Measurements from ENCODE around the gene EXPH5.
A peak's percentile ranks its signal among the peaks of the same experiment; 100 is the strongest.

EXPH5 gene

GRCh38 chr11:108497317-108498045 is 96.1 kb downstream of the EXPH5 start:
- TF ChIP-seq ZFP3 (CRISPR knock-in tag; IDR thresholded peaks at IDR 0.05) (no peak), OSR1 (CRISPR knock-in tag; IDR thresholded peaks at IDR 0.05) (no peak), ZNF8 (CRISPR knock-in tag; IDR thresholded peaks at IDR 0.05) (no peak), SNAI2 (CRISPR knock-in tag; IDR thresholded peaks at IDR 0.05) (no peak), PATZ1 (CRISPR knock-in tag; IDR thresholded peaks at IDR 0.05; ENCODE audit: borderline replicate concordance) (no peak), GLIS3 (CRISPR knock-in tag; IDR thresholded peaks at IDR 0.05) (no peak), ZNF70 (CRISPR knock-in tag; IDR thresholded peaks at IDR 0.05) (no peak), CSRNP3 (CRISPR knock-in tag; IDR thresholded peaks at IDR 0.05) (no peak), PPARA (CRISPR knock-in tag; IDR thresholded peaks at IDR 0.05; ENCODE audit: borderline replicate concordance) (no peak), CSDC2 (CRISPR knock-in tag; IDR thresholded peaks at IDR 0.05) (no peak), ESRRG (CRISPR knock-in tag; IDR thresholded peaks at IDR 0.05) (no peak), ZC3H10 (CRISPR knock-in tag; IDR thresholded peaks at IDR 0.05) (no peak), ARNTL (CRISPR knock-in tag; IDR thresholded peaks at IDR 0.05; ENCODE audit: borderline replicate concordance, low read depth) (no peak), RARB (CRISPR knock-in tag; IDR thresholded peaks at IDR 0.05) (no peak), ZFP30 (CRISPR knock-in tag; IDR thresholded peaks at IDR 0.05) (no peak), ZNF565 (CRISPR knock-in tag; conservative IDR thresholded peaks at IDR 0.05; ENCODE audit: low read depth) (no peak)
- peak; percentile 98 for ATAC-seq

- no peak for TF ChIP-seq POU6F1 (CRISPR knock-in tag; IDR thresholded peaks at IDR 0.05; ENCODE audit: borderline replicate concordance, low read depth)
- no peak for TF ChIP-seq TSHZ2 (CRISPR knock-in tag; IDR thresholded peaks at IDR 0.05)
- no peak for TF ChIP-seq SNAI2 (CRISPR knock-in tag; IDR thresholded peaks at IDR 0.05)
- TF ChIP-seq TCF4 (CRISPR knock-in tag; IDR thresholded peaks at IDR 0.05; ENCODE audit: borderline replicate concordance) = no peak
- no peak for TF ChIP-seq TOX (CRISPR knock-in tag; IDR thresholded peaks at IDR 0.05; ENCODE audit: borderline replicate concordance)
- no peak for TF ChIP-seq ZFP3 (CRISPR knock-in tag; IDR thresholded peaks at IDR 0.05)
- TF ChIP-seq ZNF70 (CRISPR knock-in tag; IDR thresholded peaks at IDR 0.05) = no peak
- TF ChIP-seq ZC3H10 (CRISPR knock-in tag; IDR thresholded peaks at IDR 0.05) = no peak
- TF ChIP-seq CSDC2 (CRISPR knock-in tag; IDR thresholded peaks at IDR 0.05) = no peak
- no peak for TF ChIP-seq CSRNP3 (CRISPR knock-in tag; IDR thresholded peaks at IDR 0.05)
- no peak for TF ChIP-seq ARNTL (CRISPR knock-in tag; IDR thresholded peaks at IDR 0.05; ENCODE audit: borderline replicate concordance, low read depth)
- TF ChIP-seq ZNF8 (CRISPR knock-in tag; IDR thresholded peaks at IDR 0.05) = no peak
- TF ChIP-seq CREB5 (CRISPR knock-in tag; IDR thresholded peaks at IDR 0.05; ENCODE audit: low read depth) = no peak
- TF ChIP-seq BACH2 (CRISPR knock-in tag; IDR thresholded peaks at IDR 0.05; ENCODE audit: borderline replicate concordance) = no peak
- no peak for TF ChIP-seq OSR1 (CRISPR knock-in tag; IDR thresholded peaks at IDR 0.05)
- no peak for TF ChIP-seq ISL1 (CRISPR knock-in tag; IDR thresholded peaks at IDR 0.05)
- TF ChIP-seq ZFP30 (CRISPR knock-in tag; IDR thresholded peaks at IDR 0.05) = no peak
Observed at GRCh38 chr11:108496643-108497256, 96.8 kb downstream of the EXPH5 start.

More at GRCh38 chr11:108496643-108497256, 96.8 kb downstream of the EXPH5 start:
- ATAC-seq = no peak
